IMR-90 (cell line): Measurements from ENCODE around the gene SP8. TPM values are rescaled to one million over a fixed set of nuclear protein-coding genes. Genes with fewer than 3 reads are reported as not detected.
A peak's percentile ranks its signal among the peaks of the same experiment; 100 is the strongest.

Experiments
- ATAC-seq: fragments of 200-7000 bp; cut with Tn5 transposase; 2 replicates; pipeline ENCODE4 v1.9.1; 2020; ENCODE audit warnings: low read depth, mild to moderate bottlenecking, moderate library complexity
- Bru-seq: library from RNA; stranded (reverse); fragments of 400-500 nt; gene quantifications from one replicate; lab custom pipeline; 2021; lab: Mats Ljungman, UMichigan
- BruChase-seq, 2 experiments: library from RNA; stranded (reverse); fragments of 400-500 nt; gene quantifications; one replicate each; lab custom pipeline; 2021; lab: Mats Ljungman, UMichigan
- BruUV-seq: library from RNA; stranded (reverse); fragments of 400-500 nt; replicated peaks from 2 replicates; lab custom pipeline; 2021; lab: Mats Ljungman, UMichigan
- CTCF ChIA-PET: fragments of 300-600 bp; formaldehyde crosslinking; extraction: SDS; loops from one replicate; lab custom pipeline; 2021; ENCODE audit warnings: antibody characterized with exemption; lab: Yijun Ruan, JAX
- POLR2A ChIA-PET: fragments of 300-600 bp; sonication (Branson Sonifier 250); formaldehyde crosslinking; loops from one replicate; lab custom pipeline; 2022; ENCODE audit warnings: antibody characterized with exemption; ENCODE audit not compliant: unreplicated experiment; lab: Charles Lee
- DNase-seq: peaks from one replicate; pipeline ENCODE4 v3.0.0; 2013
- H2AFZ ChIP-seq: replicated peaks from 2 replicates; pipeline ENCODE3; 2013; ENCODE audit warnings: low read length, mild to moderate bottlenecking; ENCODE audit not compliant: poor library complexity
- H2AK5ac ChIP-seq: 2 replicates; pipeline ENCODE4 v1.6.1; 2013; ENCODE audit warnings: low read depth, low read length, inconsistent platforms
- H2AK9ac ChIP-seq: replicated peaks from 2 replicates; pipeline ENCODE3; 2013; ENCODE audit warnings: mild to moderate bottlenecking, low read depth, low read length, moderate library complexity; ENCODE audit not compliant: poor library complexity
- H2BK120ac ChIP-seq: 2 replicates; pipeline ENCODE4 v1.6.1; 2013; ENCODE audit warnings: low read depth, low read length, inconsistent platforms
- H2BK15ac ChIP-seq: 3 replicates; pipeline ENCODE4 v1.6.1; 2013; ENCODE audit warnings: low read depth, low read length, inconsistent platforms
- H2BK20ac ChIP-seq: 2 replicates; pipeline ENCODE4 v1.6.1; 2013; ENCODE audit warnings: low read depth, mild to moderate bottlenecking, inconsistent platforms, low read length, moderate library complexity
- H2BK5ac ChIP-seq: 2 replicates; pipeline ENCODE4 v1.6.1; 2013; ENCODE audit warnings: mild to moderate bottlenecking, low read depth, low read length, inconsistent platforms; ENCODE audit not compliant: poor library complexity, severe bottlenecking
- H3K14ac ChIP-seq: replicated peaks from 2 replicates; pipeline ENCODE4 v1.6.1; 2013; ENCODE audit warnings: low read depth, low read length, inconsistent platforms
- H3K18ac ChIP-seq: 2 replicates; pipeline ENCODE4 v1.6.1; 2013; ENCODE audit warnings: low read depth, low read length, control low read depth
- H3K23ac ChIP-seq: 2 replicates; pipeline ENCODE4 v1.6.1; 2013; ENCODE audit warnings: low read depth, low read length, inconsistent platforms
- H3K27ac ChIP-seq: 2 replicates; pipeline ENCODE4 v1.5.1; 2013; ENCODE audit warnings: mild to moderate bottlenecking, control low read depth, low read length; ENCODE audit not compliant: insufficient read depth
- H3K27me3 ChIP-seq: 2 replicates; pipeline ENCODE4 v1.6.1; 2013; ENCODE audit warnings: low read length; ENCODE audit not compliant: control insufficient read depth, insufficient read depth
- H3K36me3 ChIP-seq: 2 replicates; pipeline ENCODE4 v1.6.1; 2013; ENCODE audit warnings: low read length, mixed read lengths; ENCODE audit not compliant: control insufficient read depth, insufficient read depth
- H3K4ac ChIP-seq: 2 replicates; pipeline ENCODE4 v1.6.1; 2013; ENCODE audit warnings: low read depth, low read length, inconsistent platforms
- H3K4me1 ChIP-seq: 2 replicates; pipeline ENCODE4 v1.6.1; 2013; ENCODE audit warnings: low read length, mixed read lengths; ENCODE audit not compliant: control insufficient read depth, insufficient read depth
- H3K4me2 ChIP-seq: 2 replicates; pipeline ENCODE4 v1.6.1; 2013; ENCODE audit warnings: low read depth, mild to moderate bottlenecking, control low read depth, low read length, moderate library complexity
- H3K4me3 ChIP-seq: 2 replicates; pipeline ENCODE4 v1.5.1; 2013; ENCODE audit warnings: low read depth, mild to moderate bottlenecking, control low read depth, low read length, moderate library complexity; ENCODE audit not compliant: insufficient read depth
- H3K56ac ChIP-seq: 2 replicates; pipeline ENCODE4 v1.6.1; 2013; ENCODE audit warnings: low read length, inconsistent platforms; ENCODE audit not compliant: insufficient read depth; ENCODE audit errors: extremely low read depth
- H3K79me1 ChIP-seq, 2 experiments: 2 replicates each; pipeline ENCODE4 v1.6.1; 2013; ENCODE audit warnings: low read length in 2 of 2, inconsistent platforms in 1 of 2, low read depth in 1 of 2
- H3K9ac ChIP-seq: 2 replicates; pipeline ENCODE4 v1.6.1; 2013; ENCODE audit warnings: low read depth, low read length, control low read depth
- H3K9me1 ChIP-seq: 2 replicates; pipeline ENCODE4 v1.6.1; 2013; ENCODE audit warnings: low read length, inconsistent platforms; ENCODE audit not compliant: insufficient read depth
- H3K9me3 ChIP-seq: 2 replicates; pipeline ENCODE4 v1.6.1; 2013; ENCODE audit warnings: low read length; ENCODE audit not compliant: control insufficient read depth, insufficient read depth
- H4K20me1 ChIP-seq: 2 replicates; pipeline ENCODE4 v1.6.1; 2013; ENCODE audit warnings: low read length, inconsistent platforms; ENCODE audit not compliant: insufficient read depth
- H4K5ac ChIP-seq: 2 replicates; pipeline ENCODE4 v1.6.1; 2013; ENCODE audit warnings: mild to moderate bottlenecking, low read depth, low read length, control low read depth
- H4K8ac ChIP-seq, 2 experiments: 2 replicates each; pipeline ENCODE4 v1.6.1; 2013; ENCODE audit warnings: low read depth in 2 of 2, low read length in 2 of 2, control low read depth in 1 of 2, inconsistent platforms in 1 of 2
- H4K91ac ChIP-seq: 2 replicates; pipeline ENCODE4 v1.6.1; 2013; ENCODE audit warnings: low read depth, low read length, inconsistent platforms; ENCODE audit not compliant: insufficient read depth
- BHLHE40 ChIP-seq: fragments of 150-350 bp; IDR thresholded peaks from 2 replicates; pipeline ENCODE4 v1.6.1; 2016; ENCODE audit warnings: mild to moderate bottlenecking, low read depth, low read length
- CEBPB ChIP-seq: IDR thresholded peaks from 2 replicates; pipeline ENCODE4 v1.6.1; 2012; ENCODE audit warnings: low read depth, low read length, improper control_type of control experiment
- CHD1 ChIP-seq: IDR thresholded peaks from 2 replicates; pipeline ENCODE4 v1.6.1; 2012; ENCODE audit warnings: low read depth, low read length, improper control_type of control experiment
- FOS ChIP-seq: fragments of 150-350 bp; IDR thresholded peaks from 2 replicates; pipeline ENCODE4 v1.6.1; 2016; ENCODE audit warnings: low read depth, low read length
- MAFK ChIP-seq: IDR thresholded peaks from 2 replicates; pipeline ENCODE4 v1.6.1; 2012; ENCODE audit warnings: low read depth, low read length, improper control_type of control experiment
- MAZ ChIP-seq: IDR thresholded peaks from 2 replicates; pipeline ENCODE4 v1.6.1; 2012; ENCODE audit warnings: low read depth, mild to moderate bottlenecking, low read length, improper control_type of control experiment, moderate library complexity, borderline replicate concordance
- MXI1 ChIP-seq: IDR thresholded peaks from 2 replicates; pipeline ENCODE4 v1.6.1; 2012; ENCODE audit warnings: low read depth, mild to moderate bottlenecking, low read length, moderate library complexity, borderline replicate concordance
- RAD21 ChIP-seq: IDR thresholded peaks from 2 replicates; pipeline ENCODE4 v1.6.1; 2012; ENCODE audit warnings: low read length, improper control_type of control experiment
- RFX5 ChIP-seq: IDR thresholded peaks from 2 replicates; pipeline ENCODE4 v1.8.0; 2012; ENCODE audit warnings: low read depth, mild to moderate bottlenecking, low read length, moderate library complexity
- SMC3 ChIP-seq: fragments of 150-350 bp; IDR thresholded peaks from 2 replicates; pipeline ENCODE4 v1.6.1; 2016; ENCODE audit warnings: low read depth, mild to moderate bottlenecking, antibody characterized with exemption, low read length, moderate library complexity
- USF2 ChIP-seq: fragments of 150-350 bp; IDR thresholded peaks from 2 replicates; pipeline ENCODE4 v1.6.1; 2017; ENCODE audit warnings: mild to moderate bottlenecking, antibody characterized with exemption, low read length, low read depth
- WGBS, 2 experiments: methylation state at CpG; one replicate each; pipeline versions ENCODE4 v1.1.5 to v1.1.7; 2013; ENCODE audit warnings: missing lambda C conversion rate in 2 of 2; ENCODE audit not compliant: insufficient read length in 1 of 2; ENCODE audit errors: extremely low coverage in 2 of 2; 5-methylcytosine and 5-hydroxymethylcytosine counted together
- dilution Hi-C: fragments of 300-500 bp; cut with HindIII; formaldehyde crosslinking; loops from one replicate; pipeline ENCODE4 v1.14.3; 2018; ENCODE audit warnings: low sequenced_read_pairs; ENCODE audit not compliant: unreplicated experiment
- in situ Hi-C: fragments of 300-500 bp; cut with MboI; formaldehyde crosslinking; loops from 3 replicates; pipeline ENCODE4 v1.14.3; 2019; ENCODE audit warnings: low sequenced_read_pairs, inconsistent platforms, mixed read lengths
- intact Hi-C: fragments of 100-400 bp; cut with micrococcal nuclease; formaldehyde crosslinking; loops from 2 replicates; pipeline ENCODE4 v1.10.0; 2022
- long read RNA-seq: library from polyadenylated mRNA; unstranded; transcript quantifications from one replicate; pipeline ENCODE4 v2.0.0, GENCODE V29; 2021; ENCODE audit not compliant: unreplicated experiment
- polyA plus RNA-seq, 3 experiments: library from polyadenylated mRNA; depleted of rRNA; stranded (reverse); fragments of >200 nt; gene quantifications; 2 replicates each; pipeline ENCODE4 v1.2.3, GENCODE V29; 2012; ENCODE audit warnings: low replicate concordance in 1 of 3
- total RNA-seq: library from RNA; depleted of rRNA; stranded (reverse); fragments of >200 nt; gene quantifications from 2 replicates; pipeline ENCODE4 v1.2.3, GENCODE V29; 2012; rRNA removed
- TF ChIP-seq, protein P1 (sequence below): fragments of 150-350 bp; IDR thresholded peaks from 2 replicates; pipeline ENCODE4 v1.6.1; 2016; ENCODE audit warnings: low read depth, mild to moderate bottlenecking, low read length, moderate library complexity, borderline replicate concordance

The SP8 gene
- total RNA-seq (not detected in 2 replicates), polyA plus RNA-seq (2012; rRNA removed) (not detected in 2 replicates), Bru-seq, nascent RNA (not detected), BruChase-seq, experiment 1, labeled RNA remaining after a 6-hour chase (not detected), BruChase-seq, experiment 2, labeled RNA remaining after a 2-hour chase (not detected)
- not detected in 2 replicates for polyA plus RNA-seq (2012; cell fraction: cytosol; rRNA removed)
- polyA plus RNA-seq (2012; cell fraction: nucleus; rRNA removed; ENCODE audit: low replicate concordance) = not detected in 2 replicates
- long read RNA-seq = 0 reads

DNA sequence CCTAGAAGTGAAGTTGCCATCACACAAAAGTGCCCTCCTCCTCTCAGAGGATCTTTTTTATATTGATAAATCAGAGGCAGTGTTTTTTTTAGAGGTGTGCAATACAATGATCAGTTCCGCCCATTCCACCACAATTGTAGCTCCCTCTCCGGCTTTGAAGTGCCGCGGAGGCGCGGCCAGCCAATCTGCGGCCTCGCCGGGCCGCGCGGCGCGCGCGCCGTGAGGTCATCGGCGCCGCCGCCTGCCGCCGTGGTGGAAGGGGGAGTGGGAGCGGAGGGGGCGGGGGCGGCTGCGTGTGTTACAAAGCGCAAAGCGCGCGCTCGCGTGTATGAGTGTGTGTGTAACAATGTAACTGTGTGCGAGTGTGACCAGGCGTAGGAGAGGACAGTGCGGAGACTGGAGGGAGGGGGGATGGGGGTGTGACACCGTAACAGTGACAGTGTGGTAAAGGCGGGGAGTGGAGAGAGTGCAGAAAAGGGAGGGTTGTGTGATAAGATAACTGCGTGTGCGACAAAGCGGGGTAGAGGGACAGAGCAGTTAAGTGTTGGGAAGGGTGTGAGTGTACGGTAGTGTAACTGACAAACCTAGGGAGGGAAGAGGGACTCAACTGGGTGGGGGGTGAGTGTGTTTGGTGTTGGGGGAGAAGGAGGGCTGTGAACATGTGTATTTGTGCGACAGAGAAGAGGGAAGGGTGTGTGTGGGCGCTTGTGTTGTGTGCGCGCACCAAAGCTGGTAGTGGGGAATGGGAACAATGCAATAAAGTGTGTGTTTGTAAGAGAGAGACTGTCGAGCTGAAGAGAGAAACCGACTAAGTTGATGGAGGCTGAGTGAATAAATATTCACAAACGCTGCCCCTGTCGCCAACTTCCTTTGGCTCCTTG is at the start of gene SP8:
Gene SP8, minus strand, starts transcription at position 108 of the 881 bp plus-strand sequence. Its CDS starts 88 bp downstream, at position 20.
- Histone ChIP-seq H3K9me3 (peaks cover 6% of the 10 kb centered on the region; the same call in 1 of the 2 replicates), H3K56ac (no peak within 1 kb of the TSS), H3K79me1 (no peaks in the 10 kb centered on the region), H3K4me1 (peaks cover 3% of the 10 kb centered on the region; the same call in 1 of the 2 replicates), H3K4me3 (peak within 1 kb of the TSS; percentile 74), H3K14ac (no peak within 1 kb of the TSS), H4K5ac (no peak within 1 kb of the TSS), H2BK120ac (no peak within 1 kb of the TSS), H4K8ac (no peak within 1 kb of the TSS), H2AFZ (peak within 1 kb of the TSS; percentile 91), H3K36me3 (no peaks in the 10 kb centered on the region), H3K27me3 (peaks cover 69% of the 10 kb centered on the region), H2BK20ac (no peak within 1 kb of the TSS), H3K9ac (no peak within 1 kb of the TSS), H2BK5ac (no peak within 1 kb of the TSS), H3K4me2 (peak within 1 kb of the TSS; percentile 99), H3K9me1 (no peaks in the 10 kb centered on the region), H3K4ac (no peak within 1 kb of the TSS), H3K23ac (no peak within 1 kb of the TSS), H2AK9ac (no peak within 1 kb of the TSS), H3K18ac (no peak within 1 kb of the TSS), H2BK15ac (no peak within 1 kb of the TSS), H4K91ac (no peak within 1 kb of the TSS), H3K27ac (no peak within 1 kb of the TSS), H2AK5ac (no peak within 1 kb of the TSS), H4K20me1 (no peaks in the 10 kb centered on the region)
- in situ Hi-C loops = no loop called here
- peak; percentile 11 for DNase-seq
- WGBS, 2 experiments = 2% methylated on average over 11 of the region's 50 CpGs; no CpG with 5 or more reads in 1 of the 2 experiments
- dilution Hi-C loops = no loop called here
- intact Hi-C loops = loop anchor here (5.0 kb wide), 1 partner anchor 640 kb away; the partner anchor contains the start of gene SP4
- BruUV-seq = no TSS peak
- peak; percentile 65 for ATAC-seq
- ChIA-PET POLR2A (no interaction called here), CTCF (no interaction called here)
- TF ChIP-seq RFX5 (no peak), BHLHE40 (no peak), SMC3 (no peak), MAZ (no peak), MAFK (no peak), RAD21 (no peak), USF2 (no peak), CHD1 (no peak), MXI1 (no peak), CEBPB (no peak), FOS (no peak)
- TF ChIP-seq, protein P1, sequence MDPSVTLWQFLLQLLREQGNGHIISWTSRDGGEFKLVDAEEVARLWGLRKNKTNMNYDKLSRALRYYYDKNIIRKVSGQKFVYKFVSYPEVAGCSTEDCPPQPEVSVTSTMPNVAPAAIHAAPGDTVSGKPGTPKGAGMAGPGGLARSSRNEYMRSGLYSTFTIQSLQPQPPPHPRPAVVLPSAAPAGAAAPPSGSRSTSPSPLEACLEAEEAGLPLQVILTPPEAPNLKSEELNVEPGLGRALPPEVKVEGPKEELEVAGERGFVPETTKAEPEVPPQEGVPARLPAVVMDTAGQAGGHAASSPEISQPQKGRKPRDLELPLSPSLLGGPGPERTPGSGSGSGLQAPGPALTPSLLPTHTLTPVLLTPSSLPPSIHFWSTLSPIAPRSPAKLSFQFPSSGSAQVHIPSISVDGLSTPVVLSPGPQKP = no peak
